GM23338 (cell line): ENCODE data around the gene WDR12.

Experiments used
- CREB1 ChIP-seq: fragments of 250-450 bp; sonication (Bioruptor Pico); IDR thresholded peaks from 2 replicates; pipeline ENCODE4 v1.5.0; 2020; ENCODE audit warnings: low read depth, mild to moderate bottlenecking, moderate library complexity
- EZH2 ChIP-seq: fragments of 200-600 bp; sonication (generic); IDR thresholded peaks from one replicate; pipeline ENCODE4 v1.8.0; 2017; ENCODE audit warnings: antibody characterized with exemption, mild to moderate bottlenecking, low read depth; ENCODE audit not compliant: unreplicated experiment
- EZH2phosphoT487 ChIP-seq: fragments of 200-600 bp; sonication (generic); IDR thresholded peaks from one replicate; pipeline ENCODE4 v1.8.1; 2018; ENCODE audit warnings: antibody characterized with exemption; ENCODE audit not compliant: unreplicated experiment
- POLR2AphosphoS5 ChIP-seq: IDR thresholded peaks from 2 replicates; pipeline ENCODE4 v1.6.1; 2016; ENCODE audit warnings: antibody characterized with exemption, low read depth
- REST ChIP-seq: IDR thresholded peaks from one replicate; pipeline ENCODE4 v1.6.1; 2018; ENCODE audit warnings: antibody characterized with exemption; ENCODE audit not compliant: unreplicated experiment
- STAT1 ChIP-seq: IDR thresholded peaks from one replicate; pipeline ENCODE4 v1.6.1; 2016; ENCODE audit warnings: antibody characterized with exemption; ENCODE audit not compliant: unreplicated experiment
- TF ChIP-seq, protein P1 (sequence below), 2 experiments: fragments of 200-600 bp in 1 of 2; sonication (generic) in 1 of 2; conservative IDR thresholded peaks; 2 replicates each; pipeline versions ENCODE4 v1.5.1 to v1.6.1; 2016 to 2017; ENCODE audit warnings: antibody characterized with exemption in 2 of 2, low read depth in 2 of 2, mild to moderate bottlenecking in 2 of 2, moderate library complexity in 1 of 2
- TF ChIP-seq, protein P2 (sequence below): fragments of 250-450 bp; sonication (Bioruptor Pico); IDR thresholded peaks from 2 replicates; pipeline ENCODE4 v1.5.0; 2020; ENCODE audit warnings: mild to moderate bottlenecking, moderate library complexity

DNA sequence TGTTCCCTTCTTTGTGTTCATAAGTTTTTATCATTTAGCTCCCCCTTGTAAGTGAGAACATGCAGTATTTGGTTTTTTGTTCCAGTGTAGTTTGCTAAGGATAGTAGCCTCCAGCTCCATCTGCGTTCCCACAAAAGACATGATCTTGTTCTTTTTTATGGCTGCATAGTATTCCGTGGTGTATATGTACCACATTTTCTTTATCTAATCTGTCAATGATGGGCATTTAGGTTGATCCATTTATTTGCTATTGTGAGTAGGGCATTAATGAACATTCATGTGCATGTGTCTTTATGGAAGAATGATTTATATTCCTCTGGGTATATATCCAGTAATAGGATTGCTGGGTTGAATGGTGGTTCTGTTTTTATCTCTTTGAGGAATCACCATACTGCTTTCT lies 34.0 kb upstream of the WDR12 start:
- TF ChIP-seq EZH2 (no peak), REST (no peak), CREB1 (CRISPR knock-in tag) (no peak), STAT1 (no peak), POLR2AphosphoS5 (no peak), EZH2phosphoT487 (no peak)
- TF ChIP-seq, protein P1, sequence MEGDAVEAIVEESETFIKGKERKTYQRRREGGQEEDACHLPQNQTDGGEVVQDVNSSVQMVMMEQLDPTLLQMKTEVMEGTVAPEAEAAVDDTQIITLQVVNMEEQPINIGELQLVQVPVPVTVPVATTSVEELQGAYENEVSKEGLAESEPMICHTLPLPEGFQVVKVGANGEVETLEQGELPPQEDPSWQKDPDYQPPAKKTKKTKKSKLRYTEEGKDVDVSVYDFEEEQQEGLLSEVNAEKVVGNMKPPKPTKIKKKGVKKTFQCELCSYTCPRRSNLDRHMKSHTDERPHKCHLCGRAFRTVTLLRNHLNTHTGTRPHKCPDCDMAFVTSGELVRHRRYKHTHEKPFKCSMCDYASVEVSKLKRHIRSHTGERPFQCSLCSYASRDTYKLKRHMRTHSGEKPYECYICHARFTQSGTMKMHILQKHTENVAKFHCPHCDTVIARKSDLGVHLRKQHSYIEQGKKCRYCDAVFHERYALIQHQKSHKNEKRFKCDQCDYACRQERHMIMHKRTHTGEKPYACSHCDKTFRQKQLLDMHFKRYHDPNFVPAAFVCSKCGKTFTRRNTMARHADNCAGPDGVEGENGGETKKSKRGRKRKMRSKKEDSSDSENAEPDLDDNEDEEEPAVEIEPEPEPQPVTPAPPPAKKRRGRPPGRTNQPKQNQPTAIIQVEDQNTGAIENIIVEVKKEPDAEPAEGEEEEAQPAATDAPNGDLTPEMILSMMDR (conservative IDR thresholded peaks at IDR 0.05; ENCODE audit: low read depth in 2 of 2) = no peak
- TF ChIP-seq, protein P2, sequence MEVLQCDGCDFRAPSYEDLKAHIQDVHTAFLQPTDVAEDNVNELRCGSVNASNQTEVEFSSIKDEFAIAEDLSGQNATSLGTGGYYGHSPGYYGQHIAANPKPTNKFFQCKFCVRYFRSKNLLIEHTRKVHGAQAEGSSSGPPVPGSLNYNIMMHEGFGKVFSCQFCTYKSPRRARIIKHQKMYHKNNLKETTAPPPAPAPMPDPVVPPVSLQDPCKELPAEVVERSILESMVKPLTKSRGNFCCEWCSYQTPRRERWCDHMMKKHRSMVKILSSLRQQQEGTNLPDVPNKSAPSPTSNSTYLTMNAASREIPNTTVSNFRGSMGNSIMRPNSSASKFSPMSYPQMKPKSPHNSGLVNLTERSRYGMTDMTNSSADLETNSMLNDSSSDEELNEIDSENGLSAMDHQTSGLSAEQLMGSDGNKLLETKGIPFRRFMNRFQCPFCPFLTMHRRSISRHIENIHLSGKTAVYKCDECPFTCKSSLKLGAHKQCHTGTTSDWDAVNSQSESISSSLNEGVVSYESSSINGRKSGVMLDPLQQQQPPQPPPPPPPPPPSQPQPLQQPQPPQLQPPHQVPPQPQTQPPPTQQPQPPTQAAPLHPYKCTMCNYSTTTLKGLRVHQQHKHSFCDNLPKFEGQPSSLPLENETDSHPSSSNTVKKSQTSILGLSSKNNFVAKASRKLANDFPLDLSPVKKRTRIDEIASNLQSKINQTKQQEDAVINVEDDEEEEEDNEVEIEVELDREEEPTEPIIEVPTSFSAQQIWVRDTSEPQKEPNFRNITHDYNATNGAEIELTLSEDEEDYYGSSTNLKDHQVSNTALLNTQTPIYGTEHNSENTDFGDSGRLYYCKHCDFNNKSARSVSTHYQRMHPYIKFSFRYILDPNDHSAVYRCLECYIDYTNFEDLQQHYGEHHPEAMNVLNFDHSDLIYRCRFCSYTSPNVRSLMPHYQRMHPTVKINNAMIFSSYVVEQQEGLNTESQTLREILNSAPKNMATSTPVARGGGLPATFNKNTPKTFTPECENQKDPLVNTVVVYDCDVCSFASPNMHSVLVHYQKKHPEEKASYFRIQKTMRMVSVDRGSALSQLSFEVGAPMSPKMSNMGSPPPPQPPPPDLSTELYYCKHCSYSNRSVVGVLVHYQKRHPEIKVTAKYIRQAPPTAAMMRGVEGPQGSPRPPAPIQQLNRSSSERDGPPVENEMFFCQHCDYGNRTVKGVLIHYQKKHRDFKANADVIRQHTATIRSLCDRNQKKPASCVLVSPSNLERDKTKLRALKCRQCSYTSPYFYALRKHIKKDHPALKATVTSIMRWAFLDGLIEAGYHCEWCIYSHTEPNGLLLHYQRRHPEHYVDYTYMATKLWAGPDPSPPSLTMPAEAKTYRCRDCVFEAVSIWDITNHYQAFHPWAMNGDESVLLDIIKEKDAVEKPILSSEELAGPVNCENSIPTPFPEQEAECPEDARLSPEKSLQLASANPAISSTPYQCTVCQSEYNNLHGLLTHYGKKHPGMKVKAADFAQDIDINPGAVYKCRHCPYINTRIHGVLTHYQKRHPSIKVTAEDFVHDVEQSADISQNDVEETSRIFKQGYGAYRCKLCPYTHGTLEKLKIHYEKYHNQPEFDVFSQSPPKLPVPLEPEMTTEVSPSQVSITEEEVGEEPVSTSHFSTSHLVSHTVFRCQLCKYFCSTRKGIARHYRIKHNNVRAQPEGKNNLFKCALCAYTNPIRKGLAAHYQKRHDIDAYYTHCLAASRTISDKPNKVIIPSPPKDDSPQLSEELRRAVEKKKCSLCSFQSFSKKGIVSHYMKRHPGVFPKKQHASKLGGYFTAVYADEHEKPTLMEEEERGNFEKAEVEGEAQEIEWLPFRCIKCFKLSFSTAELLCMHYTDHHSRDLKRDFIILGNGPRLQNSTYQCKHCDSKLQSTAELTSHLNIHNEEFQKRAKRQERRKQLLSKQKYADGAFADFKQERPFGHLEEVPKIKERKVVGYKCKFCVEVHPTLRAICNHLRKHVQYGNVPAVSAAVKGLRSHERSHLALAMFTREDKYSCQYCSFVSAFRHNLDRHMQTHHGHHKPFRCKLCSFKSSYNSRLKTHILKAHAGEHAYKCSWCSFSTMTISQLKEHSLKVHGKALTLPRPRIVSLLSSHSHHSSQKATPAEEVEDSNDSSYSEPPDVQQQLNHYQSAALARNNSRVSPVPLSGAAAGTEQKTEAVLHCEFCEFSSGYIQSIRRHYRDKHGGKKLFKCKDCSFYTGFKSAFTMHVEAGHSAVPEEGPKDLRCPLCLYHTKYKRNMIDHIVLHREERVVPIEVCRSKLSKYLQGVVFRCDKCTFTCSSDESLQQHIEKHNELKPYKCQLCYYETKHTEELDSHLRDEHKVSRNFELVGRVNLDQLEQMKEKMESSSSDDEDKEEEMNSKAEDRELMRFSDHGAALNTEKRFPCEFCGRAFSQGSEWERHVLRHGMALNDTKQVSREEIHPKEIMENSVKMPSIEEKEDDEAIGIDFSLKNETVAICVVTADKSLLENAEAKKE (CRISPR knock-in tag) = no peak
